NCI-H1694 treated with DMSO at 0.1 percent for 48 hours (cell line): ENCODE measurements around the gene DLGAP3.
"Not testable (repeated sequence)": the region's sequence is repeated elsewhere in the genome, so short reads cannot be mapped to it uniquely, and the experiment has no call there.

Source experiments
- DNase-seq: peaks from one replicate; lab custom pipeline; 2025; lab: John Stamatoyannopoulos, UW

The DLGAP3 gene

DNA sequence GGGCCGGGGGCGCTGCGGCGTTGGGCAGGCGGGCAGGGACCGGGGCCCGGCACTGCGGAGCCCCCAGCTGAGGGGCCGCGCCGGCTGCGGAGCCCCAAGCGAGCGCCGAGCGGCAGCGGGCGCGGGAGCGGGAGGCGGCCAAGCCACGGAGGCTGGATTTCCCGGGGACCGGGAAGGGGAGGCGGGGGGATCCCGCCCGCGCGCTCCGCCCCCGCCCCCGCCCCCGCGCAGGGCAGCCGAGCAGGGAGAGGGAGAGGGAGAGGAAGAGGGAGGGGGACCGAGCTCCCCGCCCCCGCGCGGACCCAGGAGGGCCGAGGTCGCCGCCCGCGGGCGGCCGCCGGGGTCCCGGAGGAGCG, at the start of gene DLGAP3:
TSS of gene DLGAP3 (minus strand) at position 154 of the 356 bp plus-strand sequence. CDS start 24,267 bp downstream, outside the sequence.
- DNase-seq = no peak

DNA sequence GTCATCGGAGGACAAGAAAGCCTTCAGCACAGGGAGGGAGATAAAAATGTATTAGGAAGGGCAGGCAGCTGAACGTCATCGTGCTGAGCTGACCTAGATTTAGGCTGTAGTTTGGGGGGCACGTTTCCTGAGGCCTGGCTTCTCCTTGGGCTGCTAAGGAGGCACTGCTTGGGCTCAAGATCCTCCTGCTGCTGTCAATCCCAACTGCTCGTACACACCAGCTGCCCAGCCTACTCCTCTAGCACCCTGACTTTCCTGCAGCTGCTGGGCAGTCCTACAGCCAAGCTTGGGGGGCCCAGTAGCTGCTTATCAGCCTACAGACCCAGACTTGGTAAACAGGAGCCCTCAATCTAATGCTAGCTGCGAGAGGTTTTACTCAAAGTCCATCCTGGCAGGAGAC, 49.5 kb upstream of the DLGAP3 start:
- DNase-seq = no peak

DNA sequence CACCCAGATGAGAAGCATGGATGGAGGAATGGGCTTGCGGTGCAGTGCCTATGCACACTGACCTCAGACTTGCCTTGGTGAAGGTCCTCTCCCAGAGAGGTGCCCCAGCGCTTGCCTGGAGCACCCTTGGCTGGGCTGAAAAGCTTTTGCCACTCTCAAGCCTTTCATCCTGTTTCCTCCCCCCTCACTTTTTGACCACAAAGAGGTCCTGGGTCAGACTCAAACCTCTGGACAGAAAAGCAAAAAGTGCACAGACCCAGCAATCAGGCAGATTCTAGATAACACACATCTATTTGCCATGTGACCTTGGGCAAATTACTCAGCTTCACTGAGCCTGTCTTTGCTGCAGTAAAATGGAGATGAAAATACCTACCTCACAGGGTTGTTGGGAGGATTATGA, 48.4 kb upstream of the DLGAP3 start:
- DNase-seq = no peak

DNA sequence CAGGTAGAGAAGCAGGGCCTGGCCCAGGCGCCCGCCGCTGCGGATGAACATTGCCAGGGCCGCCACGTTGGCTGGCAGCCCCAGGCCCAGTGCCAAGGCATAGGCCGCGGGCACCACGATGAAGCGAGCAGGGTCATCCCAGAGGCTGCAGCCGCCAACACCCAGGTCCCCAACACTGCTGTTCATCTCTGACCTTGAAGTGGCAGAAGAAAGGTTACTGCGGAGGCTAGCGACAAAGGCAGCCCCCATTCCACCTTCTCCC, 47.7 kb upstream of the DLGAP3 start:
- DNase-seq = no peak

DNA sequence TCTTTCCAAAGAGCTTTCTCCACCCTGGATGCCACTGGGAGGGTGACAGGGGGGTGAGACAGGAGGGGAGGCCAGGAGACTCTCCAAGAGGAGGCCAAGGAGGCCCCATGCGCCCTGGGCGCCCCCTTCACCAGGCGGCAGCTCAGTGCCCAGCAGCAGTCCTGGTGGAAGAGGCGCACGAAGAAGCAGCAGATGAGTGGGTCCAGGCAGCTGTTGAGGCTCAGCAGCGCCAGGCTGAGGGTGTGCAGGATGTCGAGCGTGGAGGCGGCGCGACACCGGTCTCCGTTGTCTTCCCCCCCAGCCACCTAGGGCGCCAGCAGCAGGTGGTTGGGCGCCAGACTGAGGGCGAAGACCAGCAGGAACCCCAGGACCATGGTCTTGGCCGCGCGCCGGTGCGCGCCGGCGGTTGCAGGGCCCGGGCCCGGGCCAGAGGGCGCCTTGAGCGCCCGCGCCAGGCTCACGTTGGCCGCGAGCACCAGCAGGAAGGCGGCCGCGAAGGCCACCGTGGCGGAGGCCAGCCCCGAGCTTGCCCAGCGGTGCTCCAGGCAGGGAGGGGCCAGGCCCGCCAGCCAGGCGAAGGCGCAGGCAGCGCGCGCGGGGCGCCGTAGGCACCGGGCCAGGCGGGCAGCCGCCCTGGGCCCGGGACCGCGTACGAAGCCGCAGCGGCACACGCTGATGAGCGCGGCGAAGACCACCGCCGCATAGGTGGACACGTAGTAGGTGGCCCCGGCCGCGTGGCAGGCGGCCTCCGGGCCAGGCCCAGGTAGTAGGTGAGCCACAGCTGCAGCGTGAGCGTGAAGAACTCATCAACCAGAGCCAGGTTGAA, 47.1 kb upstream of the DLGAP3 start:
- no peak for DNase-seq

DNA sequence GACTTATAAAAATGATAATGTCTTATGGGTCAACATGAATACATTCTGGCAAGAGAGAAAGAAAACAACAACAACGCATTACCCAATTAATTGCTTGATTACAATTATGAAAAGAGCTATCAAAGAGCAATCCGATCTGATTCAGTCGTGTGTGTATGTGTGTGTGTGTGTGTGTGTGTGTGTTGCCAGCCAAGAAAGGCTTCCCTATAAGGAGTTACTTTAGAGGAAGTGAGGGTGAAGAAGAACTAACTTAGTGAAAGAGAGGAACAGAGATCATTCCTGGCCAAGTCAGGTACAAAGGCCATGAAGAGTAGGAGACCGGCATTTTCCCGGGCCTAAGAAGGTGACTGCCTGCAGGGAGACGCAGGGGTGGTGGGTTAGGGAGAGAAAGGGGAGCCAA, 46.3 kb upstream of the DLGAP3 start:
- DNase-seq = no peak

- no peak for DNase-seq
These were observed 45.9 kb upstream of the DLGAP3 start for GRCh38 chr1:34975338-34975737.

- DNase-seq = no peak
These were observed 45.2 kb upstream of the DLGAP3 start for GRCh38 chr1:34974626-34975025.

- no peak for DNase-seq
These were observed 43.9 kb upstream of the DLGAP3 start for GRCh38 chr1:34973326-34973725.

- no peak for DNase-seq
These were observed 41.4 kb upstream of the DLGAP3 start for GRCh38 chr1:34970829-34971228.

- no peak for DNase-seq
These were observed 40.8 kb upstream of the DLGAP3 start for GRCh38 chr1:34970220-34970735.

- DNase-seq = not testable (repeated sequence)
These were observed 38.8 kb upstream of the DLGAP3 start for GRCh38 chr1:34968297-34968696.

DNA sequence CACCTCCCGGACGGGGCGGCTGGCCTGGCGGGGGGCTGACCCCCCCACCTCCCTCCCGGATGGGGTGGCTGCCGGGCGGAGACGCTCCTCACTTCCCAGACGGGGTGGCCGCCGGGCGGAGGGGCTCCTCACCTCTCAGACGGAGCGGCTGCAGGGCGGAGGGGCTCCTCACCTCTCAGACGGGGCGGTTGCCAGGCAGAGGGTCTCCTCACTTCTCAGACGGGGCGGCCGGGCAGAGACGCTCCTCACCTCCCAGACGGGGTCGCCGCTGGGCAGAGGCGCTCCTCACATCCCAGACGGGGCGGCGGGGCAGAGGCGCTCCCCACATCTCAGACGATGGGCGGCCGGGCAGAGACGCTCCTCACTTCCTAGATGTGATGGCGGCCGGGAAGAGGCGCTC, 38.2 kb upstream of the DLGAP3 start:
- DNase-seq = not testable (repeated sequence)

DNA sequence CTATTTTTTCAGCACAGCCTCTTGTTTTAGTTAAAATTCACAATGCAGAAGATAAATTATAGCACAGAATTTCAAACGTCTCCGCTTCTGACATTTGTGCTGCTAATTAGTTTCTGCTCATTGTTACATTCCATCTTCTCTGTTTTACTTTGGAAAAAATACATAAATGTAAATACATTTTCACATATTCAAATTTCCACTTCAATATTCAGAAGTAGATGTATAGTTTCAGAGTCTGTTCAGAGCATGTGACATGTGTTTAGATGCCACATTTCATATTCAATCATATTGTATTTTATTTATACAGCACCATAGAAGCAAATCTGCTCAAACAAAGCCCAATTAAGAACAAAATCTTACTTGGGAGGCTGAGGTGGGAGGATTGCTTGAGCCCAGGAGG, 36.1 kb upstream of the DLGAP3 start:
- DNase-seq = no peak

- DNase-seq = no peak
These were observed 21.0 kb upstream of the DLGAP3 start for GRCh38 chr1:34950428-34950827.

GRCh38 chr1:34948739-34949138, 19.3 kb upstream of the DLGAP3 start:
- not testable (repeated sequence) for DNase-seq

- DNase-seq = not testable (repeated sequence)
These were observed 18.3 kb upstream of the DLGAP3 start for GRCh38 chr1:34947641-34948314.

- DNase-seq = no peak
These were observed 16.8 kb upstream of the DLGAP3 start for GRCh38 chr1:34946211-34946610.

DNA sequence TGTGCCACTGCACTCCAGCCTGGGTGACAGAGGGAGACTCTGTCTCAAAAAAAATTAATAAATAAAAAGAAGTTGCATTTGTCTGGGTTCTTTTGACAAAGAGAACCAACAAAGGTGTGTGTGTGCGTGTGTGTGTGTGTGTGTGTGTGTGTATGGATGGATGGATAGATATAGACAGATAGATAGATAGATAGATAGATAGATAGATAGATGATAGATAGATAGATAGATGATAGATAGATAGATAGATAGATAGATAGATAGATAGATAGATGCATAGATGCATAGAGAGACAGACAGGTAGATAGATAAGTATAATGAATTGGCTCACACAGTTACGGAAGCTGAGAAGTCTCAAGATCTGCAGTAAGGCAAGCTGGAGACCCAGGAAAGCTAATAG, 12.3 kb upstream of the DLGAP3 start:
- DNase-seq = not testable (repeated sequence)

DNA sequence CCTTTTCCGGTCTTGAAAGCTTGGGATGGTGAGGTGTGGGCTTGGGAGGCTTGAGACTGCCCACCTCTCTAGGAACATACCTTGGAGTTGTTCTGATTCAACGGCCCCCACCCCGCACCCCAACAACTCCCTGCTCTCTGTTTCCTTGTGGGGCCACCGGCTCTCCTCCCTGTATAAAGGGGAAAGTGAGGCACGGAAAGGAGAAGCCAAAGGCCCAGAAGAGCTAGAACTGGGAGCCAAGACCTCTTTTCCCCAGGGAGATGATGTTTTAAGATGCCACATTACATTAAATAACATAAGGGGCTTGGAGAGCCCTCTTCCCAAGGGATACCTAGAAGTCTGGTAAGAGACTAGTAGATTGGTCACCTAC, 1.2 kb upstream of the DLGAP3 start:
- DNase-seq = no peak

GRCh38 chr1:34929853-34930701, 627 bp upstream of the DLGAP3 start:
- no peak for DNase-seq

DNA sequence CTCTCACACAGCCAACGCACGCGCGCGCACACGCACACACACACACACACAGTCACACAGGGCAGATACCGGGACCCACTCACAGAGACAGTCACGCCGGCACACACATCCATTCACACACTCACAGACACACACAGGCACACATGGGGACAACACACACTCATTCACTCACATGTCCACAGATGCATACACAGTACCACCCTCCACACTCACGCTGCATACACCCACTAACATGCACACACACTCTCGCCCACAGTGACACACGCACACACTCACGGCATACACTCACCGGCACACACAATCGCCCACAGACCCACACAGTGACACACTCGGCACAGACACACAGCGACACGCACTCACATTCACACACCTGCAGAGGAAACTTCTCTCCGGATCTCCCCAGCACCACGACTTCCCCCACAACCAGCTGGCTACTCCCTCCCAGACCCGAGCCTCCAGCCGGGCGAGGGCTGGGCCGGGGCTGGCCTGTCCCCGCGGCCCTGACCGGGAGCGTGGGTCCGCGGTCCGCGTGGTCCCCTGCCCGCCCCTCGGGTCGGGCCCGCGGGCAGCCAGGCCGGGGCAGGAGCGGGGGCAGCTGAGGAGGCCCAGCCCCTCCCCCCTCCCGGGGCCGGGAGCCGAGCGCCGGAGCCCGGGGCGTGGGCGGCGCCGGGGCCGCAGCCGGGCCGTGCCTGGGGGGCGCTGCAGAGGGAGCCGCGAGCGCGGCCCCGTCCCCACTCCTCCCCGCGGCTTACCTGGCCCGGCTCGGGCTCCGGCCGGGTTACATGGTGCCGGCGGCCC, 552 bp downstream of the DLGAP3 start:
- DNase-seq = no peak
